ENCODE data around the gene EED. TPM values are rescaled to one million over a fixed set of nuclear protein-coding genes. Genes with fewer than 3 reads are reported as not detected.

EED gene
- polyA plus RNA-seq, 1 donor: 28.0 TPM

Other genes with a start within 250 kb of the EED start
- 177 TPM for gene PICALM, start 175.7 kb upstream of the EED start, polyA plus RNA-seq
- gene HIKESHI, start 57.5 kb downstream of the EED start, polyA plus RNA-seq: 36.6 TPM
- 0.85 TPM for gene CCDC81, start 130.1 kb downstream of the EED start, polyA plus RNA-seq